ENCODE measurements around the gene LIPT2.

- TF ChIP-seq CTCF (IDR thresholded peaks at IDR 0.05) (no peak), EP300 (IDR thresholded peaks at IDR 0.05) (no peak), POLR2A (IDR thresholded peaks at IDR 0.05) (no peak), POLR2AphosphoS5 (IDR thresholded peaks at IDR 0.05) (no peak)
These were observed 50.9 kb downstream of the LIPT2 start for GRCh38 chr11:74442636-74443035.
